Measurements from ENCODE around the gene POLR3B.
"Not testable (repeated sequence)": the region's sequence is repeated elsewhere in the genome, so short reads cannot be mapped to it uniquely, and the experiment has no call there.

The POLR3B gene

DNA sequence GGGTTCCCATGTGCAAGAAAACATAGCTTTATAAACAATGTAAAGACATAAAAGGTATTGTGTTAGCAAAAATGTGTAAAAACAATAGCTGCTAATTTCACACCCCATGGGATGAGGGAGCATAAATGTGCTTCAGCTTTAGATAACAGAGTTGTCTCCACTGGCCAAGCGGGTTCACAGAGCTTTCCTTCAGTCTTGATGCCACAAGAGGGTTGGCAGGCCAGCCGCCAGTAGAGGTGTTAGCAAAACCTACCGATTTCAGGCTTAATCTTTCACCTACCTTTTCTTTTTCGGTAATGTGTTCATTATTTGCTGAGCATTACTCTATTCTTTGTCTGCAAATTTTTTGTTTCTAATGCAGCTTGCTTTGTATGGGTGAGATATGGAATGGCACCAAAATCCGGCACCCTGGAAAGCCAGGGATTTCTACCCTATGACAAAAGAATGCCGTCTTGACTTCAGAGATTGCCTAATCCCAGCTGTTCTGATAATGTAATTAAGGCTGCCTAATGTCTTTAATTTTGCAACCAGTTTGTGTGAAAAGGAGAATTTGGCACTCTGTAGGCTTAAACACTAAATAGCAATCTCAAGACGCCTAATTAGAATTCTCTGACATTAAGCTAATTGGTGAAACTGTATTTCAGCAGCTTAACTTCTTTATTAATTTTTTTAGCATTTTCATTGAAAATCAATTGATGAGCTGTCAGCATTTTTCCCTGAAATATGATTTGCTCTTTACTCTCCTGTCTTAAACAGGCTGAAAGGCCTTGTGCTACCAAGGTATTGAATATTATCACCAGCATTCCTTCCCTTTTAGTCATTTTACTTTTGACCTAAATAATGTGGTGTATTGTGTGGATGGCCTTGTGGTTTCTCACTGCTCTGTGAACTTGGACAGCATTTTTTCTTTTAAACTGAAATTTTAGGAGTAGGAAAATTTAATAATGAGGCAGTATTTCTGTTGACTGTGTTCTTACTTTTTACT lies 60.7 kb downstream of the POLR3B start:
- DNase-seq = no peak

DNA sequence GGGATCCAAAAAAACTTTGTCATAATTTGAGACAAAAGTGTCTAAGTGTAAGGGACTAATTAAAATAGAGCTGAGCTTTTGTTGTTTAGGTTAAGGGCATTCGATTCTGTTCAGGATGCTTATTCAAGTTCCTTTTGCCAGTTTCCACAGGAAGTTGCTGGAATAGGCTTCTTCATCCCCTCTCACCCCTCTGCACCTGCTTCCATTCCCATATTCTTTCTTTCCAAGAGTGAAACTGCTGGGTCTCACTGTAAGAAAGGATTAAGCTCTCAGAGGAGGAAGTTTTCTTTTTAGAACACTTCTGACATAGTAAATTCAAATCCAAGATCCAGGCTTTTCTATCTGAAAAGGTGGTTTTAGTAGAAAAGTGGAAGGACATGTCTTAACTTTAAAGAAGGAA lies 61.4 kb downstream of the POLR3B start:
- no peak for DNase-seq

DNA sequence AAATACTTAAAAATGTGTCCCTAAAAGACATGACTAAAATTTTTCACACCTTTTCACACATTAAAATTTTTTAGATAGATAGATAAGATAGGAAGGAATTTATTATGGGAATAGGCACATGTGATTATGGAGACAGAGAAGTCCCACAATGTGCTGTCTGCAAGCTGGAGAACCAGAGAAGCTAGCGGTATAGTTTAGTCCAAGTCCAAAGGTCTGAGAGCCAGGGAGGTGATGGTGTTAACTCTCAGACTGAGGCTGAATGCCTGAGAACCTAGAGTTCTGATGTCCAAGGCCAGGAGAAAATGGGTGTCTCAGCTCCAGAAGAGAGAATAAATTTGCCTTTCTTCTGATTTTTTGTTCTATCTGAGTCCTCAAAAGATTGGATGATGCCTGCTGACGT lies 65.7 kb downstream of the POLR3B start:
- no peak for DNase-seq

DNA sequence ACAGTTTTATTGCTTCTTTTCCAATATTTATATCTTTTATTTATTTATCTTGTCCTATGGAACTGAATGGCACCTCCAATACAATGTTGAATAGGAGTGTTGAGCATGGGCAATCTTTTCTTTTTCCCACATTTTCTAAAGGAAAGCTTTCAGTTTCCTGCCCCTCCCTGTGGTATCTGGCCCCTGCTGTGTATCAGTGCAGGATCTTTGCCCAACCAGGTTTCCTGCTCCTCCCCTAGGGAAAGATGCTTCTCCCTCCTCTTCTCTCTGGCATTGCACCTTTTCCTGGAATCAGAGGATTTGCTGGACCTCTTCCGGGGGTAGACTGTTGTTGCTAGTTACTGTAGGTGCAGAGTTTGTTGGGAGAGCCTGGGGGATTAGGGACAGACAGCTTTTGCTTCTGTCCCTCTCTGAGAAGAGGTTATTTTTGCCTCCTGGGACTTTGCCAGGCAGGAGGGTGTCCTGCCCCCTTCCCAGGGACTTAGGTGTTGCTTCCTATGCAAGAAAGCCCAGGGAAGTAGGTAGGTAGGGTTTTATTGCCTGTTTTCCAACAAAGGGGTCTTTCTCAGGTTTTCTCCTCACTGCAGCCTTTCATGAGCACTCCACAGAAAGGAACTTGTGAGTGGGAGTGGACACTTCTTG lies 67.6 kb downstream of the POLR3B start:
- no peak for DNase-seq

DNA sequence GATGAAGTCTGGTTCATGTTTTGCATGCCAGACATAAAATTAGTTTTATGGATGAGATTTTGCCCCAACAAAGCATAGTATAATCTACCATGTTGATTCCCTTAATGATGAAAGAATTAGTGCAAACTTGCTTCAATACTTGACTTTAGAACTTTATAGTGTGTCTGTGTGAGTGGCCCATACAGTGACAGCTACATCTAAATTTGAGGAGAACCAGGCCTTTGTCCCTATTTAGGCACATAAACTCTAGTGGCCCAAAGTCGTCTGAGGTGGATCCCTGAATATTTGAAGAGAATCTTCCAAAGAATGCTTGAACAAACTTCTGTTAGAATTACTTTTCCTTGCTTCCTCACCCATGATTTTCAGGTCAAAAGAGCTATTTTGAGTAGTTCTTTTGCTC lies 70.4 kb downstream of the POLR3B start:
- DNase-seq = no peak

DNA sequence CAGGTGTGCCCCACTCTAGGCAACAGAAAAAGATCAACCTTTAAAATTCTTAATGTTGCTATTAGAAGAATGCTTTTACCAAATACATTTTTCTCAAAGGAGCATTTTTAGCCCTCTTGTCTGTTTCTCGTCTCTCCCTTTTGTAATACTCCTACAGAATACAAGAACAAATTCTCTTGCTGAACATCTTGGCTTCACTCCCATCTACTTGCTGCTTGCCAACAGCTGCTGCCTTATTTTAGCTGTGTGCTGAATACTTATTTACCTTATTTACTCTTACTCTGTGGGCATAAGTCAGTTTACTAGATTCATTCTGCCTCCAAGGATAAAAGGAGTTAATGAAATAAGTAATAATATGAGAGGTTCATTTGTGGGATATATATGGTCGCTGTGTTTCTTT lies 70.8 kb downstream of the POLR3B start:
- no peak for DNase-seq

DNA sequence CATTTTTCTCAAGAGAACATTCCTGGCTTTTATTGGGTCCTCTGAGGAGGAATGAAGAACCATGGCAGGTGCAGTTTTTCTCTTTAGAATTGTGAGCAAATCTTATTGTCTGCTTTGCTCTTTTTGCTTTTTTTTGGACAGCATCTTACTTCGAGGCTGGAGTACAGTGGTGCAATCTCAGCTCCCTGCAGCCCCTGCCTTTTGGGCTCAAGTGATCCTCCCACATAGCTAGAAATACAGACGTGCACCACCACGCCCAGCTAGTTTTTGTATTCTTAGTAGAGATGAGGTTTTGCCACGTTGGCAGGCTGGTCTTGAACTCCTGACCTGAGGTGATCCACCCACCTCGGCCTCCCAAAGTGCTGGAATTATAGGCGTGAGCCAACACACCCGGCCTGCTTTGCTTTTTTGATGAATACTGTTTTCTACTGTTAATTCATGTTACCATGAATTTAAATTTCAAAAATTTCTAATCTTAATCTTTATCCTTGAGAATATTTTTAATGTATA lies 71.5 kb downstream of the POLR3B start:
- DNase-seq = no peak

DNA sequence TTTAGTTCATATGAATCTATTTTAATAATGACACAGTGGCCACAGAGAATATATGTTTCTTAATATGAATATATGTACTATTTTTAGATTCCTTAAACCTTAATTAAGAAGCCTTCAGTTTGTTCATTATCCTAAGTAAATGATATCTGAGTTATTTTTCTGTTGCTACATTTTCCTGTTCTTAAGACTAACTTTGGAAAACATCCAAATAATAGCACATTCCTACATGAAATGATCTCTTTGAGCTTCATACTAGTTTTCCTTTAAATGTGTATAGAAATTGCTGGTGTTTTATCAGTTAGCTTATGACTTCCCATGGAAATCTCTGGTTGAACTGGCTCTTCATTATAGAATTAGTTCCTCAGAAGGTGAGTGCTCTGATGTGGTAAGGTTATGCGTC lies 72.1 kb downstream of the POLR3B start:
- no peak for DNase-seq

DNA sequence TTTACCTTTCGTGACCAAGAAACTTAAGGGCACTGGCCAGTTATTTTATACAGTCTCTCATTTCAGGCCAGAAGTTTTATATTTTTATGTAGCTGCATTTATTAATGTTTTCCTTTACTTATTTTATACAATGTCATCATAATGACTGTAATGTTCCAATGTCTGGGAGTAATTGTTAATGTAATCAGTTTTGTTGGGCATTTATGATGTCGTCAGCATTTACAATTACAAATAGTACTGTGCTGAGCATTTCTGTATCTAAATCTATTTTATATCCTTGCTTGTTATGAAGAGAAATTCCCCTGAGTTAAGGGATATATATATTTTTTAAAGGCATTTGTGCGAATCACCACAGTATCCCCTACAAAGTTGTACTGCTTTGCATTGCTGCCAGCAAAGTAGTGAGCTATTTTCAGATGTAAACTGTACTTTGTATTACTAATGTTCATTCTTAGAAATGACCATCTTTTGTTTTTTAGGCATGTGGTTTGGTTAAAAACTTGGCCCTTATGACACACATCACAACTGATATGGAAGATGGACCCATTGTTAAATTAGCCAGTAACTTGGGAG lies 74.4 kb downstream of the POLR3B start:
- DNase-seq = no peak

DNA sequence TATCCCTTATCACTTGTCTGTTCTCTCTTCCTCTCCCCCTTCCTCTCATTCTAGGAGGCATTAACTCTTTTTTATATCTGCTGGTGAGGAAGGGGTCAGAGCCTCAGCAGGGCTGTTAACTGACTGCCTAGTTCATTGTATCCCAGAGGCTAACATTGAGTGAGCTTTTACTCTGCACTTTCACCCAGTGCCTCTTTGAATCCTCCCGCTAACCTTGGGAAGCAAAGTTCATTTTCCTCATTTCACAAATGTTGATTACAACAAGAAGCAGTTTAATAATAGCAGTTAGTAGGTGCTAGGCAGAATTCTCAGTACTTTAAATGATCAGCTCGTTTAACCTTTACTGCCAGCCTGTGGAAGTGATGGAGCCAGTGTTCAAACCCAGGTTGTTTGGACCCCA lies 75.5 kb downstream of the POLR3B start:
- no peak for DNase-seq

DNA sequence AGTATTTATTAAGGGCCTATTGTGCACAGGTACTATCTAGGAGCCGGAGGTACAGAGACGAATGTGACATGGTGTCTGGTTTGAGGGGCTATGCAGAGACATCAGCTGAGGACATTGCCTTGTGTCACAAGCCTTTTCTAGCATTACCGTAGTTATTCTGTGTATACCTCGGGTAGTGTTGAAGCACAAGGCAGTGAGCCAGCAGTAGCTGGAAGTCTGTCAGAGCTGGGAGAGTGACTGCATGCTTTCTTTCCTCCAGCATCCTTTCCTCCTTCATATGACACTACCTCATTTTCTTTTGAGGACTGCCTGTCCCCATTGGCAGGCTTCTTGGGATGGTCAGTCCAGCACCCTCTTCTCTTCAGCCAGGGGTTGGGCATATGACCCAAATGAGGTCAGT lies 77.0 kb downstream of the POLR3B start:
- DNase-seq = no peak

DNA sequence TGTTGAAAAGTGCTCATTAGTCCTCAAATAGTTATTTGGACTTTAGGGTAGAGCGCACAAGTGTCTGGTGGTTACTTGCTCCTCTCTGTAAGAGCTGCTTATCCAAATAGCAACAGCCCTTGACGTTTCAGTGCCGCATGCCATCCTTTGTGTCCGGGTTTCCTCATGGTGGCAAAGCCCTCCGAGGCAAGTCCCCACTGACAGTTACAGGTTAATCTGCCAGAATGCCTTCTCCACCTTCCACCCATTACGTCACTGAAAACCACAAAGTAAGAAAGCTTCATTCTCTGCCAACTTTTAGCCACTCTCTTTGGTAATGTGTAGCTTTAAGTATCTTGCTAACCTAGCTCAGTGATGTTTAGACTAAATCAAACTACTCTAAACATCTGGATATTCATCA lies 78.6 kb downstream of the POLR3B start:
- no peak for DNase-seq

DNA sequence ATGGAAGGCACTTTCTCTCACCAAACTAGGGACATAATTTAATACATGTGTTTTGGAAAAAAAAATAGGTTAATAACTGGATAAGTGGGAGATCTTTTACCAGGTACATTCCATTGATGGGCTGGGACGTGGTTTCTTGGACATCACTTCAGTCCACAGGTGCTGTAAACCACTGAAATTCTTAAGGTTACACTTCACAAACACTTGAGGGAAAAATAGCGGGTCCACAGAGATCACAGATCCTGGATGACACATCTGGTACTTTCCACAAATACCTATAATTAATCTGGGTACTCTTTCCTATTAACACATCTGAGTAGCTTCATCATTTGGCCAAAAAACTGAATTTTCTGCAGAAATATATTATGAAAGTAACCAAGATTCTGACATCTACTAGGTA lies 85.0 kb downstream of the POLR3B start:
- DNase-seq = no peak

DNA sequence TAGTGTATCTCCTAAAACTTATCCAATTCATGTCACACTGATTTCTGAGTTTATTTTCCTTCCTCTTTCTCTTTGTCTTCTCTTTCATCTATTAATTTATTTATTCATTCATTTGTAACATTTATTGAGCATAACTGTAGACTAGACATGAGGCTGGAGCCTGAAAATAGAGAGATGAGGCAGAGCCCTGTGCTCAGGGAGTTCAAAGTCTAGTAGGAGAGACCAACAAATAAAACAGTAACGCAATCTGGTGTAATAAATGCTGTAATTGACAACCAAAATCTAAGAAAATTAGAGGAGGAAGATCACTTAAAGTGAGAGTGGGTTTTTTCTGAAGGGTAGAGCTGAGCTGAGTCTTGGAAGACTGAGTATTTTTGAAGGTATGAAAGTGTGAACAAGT lies 87.5 kb downstream of the POLR3B start:
- no peak for DNase-seq

DNA sequence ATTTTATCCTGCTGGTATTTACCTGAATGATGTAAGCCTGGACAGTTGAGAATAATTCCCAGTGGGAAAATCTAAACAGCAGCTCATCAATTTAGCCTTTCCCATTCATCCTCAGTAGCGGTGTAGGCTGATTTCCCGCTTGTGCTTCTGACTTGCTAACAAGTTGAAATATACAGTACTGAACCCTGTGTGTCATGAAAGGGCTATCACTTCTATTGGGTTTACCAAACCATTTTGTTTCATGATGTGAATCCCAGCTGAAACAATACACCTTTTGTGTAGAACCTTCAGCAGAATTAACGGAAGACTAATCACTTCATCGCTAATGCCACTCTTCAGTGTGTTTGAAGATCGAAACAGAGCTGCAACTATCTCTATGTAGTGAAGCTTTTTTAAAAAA lies 88.4 kb downstream of the POLR3B start:
- DNase-seq = no peak

DNA sequence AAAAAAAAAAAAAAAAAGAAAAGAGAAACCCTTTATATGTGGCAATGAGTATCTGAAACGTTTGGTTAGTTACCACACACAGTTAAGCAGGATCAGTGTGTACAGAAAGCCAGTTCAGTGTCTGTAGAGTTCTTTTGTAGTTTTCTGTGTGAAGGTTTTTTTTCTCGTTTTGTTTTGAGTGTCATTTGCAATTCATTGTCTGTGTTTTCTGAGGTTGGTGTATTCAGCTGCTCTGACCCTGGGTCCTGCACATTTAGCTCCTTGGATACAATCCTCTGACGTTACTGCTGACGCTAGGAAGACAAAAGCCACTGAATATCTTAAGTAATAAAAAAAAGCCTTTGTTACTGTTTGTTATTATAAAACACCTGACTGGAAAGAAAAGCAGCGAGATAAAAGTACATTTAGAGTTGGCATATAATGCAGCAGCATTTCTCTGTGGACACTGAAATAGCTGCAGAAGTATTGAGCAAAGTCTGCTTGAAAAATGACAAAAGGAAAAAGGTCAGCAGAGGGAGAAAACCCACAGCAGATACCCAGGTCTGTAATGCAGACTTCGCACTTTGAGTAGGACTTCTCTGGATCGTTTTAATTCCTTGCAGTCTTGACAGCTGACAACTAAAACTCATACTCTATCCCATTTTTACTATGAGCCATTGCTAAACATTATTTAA lies 89.0 kb downstream of the POLR3B start:
- DNase-seq = no peak

DNA sequence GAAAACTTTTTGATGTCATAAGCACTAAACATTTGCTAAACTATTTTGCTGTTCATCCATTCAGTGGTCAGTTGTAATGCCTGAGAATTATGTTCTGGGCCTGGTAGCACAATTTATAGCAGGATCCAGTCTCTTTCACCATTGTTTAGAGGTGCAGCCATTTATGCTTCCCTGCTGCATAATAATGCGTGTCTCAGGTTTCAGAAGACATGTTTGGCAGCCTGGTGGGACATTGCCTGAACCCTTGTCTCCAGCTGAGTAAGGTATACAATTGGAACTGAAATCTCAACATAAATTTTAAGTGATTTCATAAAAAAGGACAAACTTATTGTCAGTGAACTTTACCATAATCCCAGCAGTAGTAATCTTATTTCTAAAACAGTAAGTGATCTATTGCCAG lies 94.8 kb downstream of the POLR3B start:
- no peak for DNase-seq

DNA sequence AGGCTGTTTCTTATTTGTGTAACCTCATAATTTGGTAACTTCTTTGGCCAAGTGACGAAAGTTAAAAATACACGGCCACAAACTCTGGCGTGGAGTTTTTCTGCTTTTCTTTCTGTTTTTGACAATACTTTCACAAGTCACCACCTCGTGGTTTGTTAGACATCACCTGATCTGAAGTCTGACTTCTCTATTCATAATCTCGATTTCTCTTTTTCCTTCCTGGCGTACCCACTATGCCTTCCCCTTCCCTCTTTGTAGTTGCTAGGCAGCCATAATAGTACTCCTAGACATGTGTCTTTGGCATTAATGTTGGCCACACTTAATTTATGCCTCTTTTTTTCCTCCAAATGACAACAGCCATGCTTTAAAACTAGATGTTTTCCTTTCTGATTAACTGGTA lies 97.6 kb downstream of the POLR3B start:
- no peak for DNase-seq

DNA sequence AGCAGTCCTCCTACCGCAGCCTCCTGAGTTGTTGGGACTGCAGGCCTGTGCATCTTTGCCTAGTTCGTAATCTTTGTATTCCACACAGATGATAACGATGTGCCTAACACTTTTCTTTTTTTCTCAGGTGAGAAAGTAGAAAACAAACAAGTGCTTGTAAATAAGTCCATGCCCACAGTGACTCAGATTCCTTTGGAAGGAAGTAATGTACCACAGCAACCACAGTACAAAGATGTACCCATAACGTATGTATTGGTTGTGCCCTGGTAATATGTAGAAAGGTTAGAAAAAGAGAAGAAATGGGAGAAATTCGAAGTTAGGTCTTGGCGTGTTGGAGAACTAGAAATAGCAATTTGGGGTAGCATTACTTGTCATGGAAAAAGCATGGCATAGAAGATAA lies 101.6 kb downstream of the POLR3B start:
- no peak for DNase-seq

DNA sequence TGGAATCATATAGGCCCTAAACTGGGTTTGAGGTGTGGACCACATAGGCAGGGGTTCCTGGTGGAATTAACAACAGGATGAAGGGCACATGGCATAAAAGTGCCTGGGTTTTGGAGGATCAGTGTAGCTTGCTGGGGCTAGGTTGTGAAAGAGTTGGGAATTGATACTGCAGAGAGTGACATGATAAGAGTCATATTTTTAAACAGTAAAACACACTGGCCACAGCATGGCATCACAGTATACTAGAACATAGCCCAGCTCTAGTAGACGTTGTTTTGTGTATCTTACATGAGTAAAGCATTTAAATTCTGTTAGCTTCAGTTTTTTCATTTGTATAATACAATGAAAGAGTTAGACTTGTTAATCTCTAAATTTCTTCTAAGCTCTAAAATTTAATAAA lies 102.0 kb downstream of the POLR3B start:
- DNase-seq = no peak

DNA sequence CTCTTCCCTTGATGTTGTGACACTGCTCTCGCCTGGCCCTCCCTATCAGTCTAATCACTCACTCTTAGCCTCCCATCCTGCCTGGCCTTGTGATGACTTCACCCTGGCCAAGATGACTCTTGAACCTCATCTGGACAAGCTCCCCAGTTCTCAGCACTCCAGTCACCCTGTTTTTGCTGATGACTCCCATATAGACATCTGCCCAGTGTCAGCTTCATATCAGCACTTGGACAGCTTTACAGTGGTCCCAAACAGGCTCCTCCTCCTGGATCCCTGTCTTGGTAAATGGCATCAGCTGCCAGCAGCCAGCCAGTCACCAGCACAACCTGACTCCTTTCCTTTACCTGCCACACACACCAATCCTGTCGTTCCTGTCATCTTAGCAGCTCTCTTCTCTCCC lies 104.2 kb downstream of the POLR3B start:
- DNase-seq = no peak

DNA sequence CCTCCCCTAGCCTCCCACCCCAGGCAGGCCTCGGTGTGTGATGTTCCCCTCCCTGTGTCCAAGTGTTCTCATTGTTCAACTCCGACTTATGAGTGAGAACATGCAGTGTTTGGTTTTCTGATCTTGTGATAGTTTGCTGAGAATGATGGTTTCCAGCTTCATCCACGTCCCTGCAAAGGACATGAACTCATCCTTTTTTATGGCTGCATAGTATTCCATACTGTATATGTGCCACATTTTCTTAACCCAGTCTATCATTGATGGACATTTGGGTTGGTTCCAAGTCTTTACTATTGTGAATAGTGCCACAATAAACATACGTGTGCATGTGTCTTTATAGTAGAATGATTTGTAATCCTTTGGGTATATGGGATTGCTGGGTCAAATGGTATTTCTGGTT lies 108.1 kb downstream of the POLR3B start:
- not testable (repeated sequence) for DNase-seq

DNA sequence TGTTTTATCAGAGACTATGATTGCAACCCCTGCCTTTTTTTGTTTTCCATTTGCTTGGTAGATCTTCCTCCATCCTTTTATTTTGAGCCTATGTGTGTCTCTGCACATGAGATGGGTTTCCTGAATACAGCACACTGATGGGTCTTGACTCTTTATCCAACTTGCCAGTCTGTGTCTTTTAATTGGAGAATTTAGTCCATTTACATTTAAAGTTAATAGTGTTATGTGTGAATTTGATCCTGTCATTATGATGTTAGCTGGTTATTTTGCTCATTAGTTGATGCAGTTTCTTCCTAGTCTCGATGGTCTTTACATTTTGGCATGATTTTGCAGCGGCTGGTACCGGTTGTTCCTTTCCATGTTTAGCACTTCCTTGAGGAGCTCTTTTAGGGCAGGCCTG lies 118.1 kb downstream of the POLR3B start:
- not testable (repeated sequence) for DNase-seq

All from DMS 273 treated with DMSO at 0.1 percent for 48 hours (cell line).